ENCODE data around the gene CWC27. TPM values are rescaled to one million over a fixed set of nuclear protein-coding genes. Genes with fewer than 3 reads are reported as not detected.

The CWC27 gene
- total RNA-seq, 1 experiment from 2014 or later: 12.6 TPM

DNA sequence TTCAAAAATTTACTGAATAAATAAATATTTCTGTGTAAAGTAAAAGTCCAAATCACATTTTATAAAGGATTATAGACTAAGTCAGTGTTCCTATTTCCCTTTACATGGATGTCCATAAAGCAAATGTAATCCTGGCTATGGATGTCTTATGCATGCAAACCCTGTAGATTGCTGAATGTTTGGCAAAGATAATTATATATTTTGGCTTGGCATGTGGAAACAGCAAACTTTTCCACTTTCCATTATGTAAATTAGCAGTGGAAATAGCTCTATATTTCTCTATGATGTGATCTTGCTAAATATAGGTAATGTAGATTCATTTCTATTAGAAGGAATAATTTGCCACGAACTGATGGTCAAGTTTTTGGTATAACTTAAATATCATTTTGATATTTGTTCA, 66.5 kb downstream of the CWC27 start:
- Histone ChIP-seq H4K20me1 (ENCODE audit: low read length) (no peaks in the 10 kb centered on the region), H3K36me3 (ENCODE audit: low read depth, low read length) (no peaks in the 10 kb centered on the region), H3F3A (ENCODE audit: low read length, unreplicated experiment) (no peaks in the 10 kb centered on the region), H3K9me2 (replicated peaks; ENCODE audit: low read length) (no peaks in the 10 kb centered on the region), H3K4me2 (ENCODE audit: low read length) (no peak overlapping the region), H3K9me3 (ENCODE audit: low read length) (no peaks in the 10 kb centered on the region), H3K27me3 (ENCODE audit: low read length) (no peaks in the 10 kb centered on the region), H3K9ac (ENCODE audit: low read length) (no peak overlapping the region), H2AFZ (ENCODE audit: low read length) (no peak overlapping the region), H3K27ac (ENCODE audit: low read length) (no peak overlapping the region), H3K4me3 (ENCODE audit: low read length) (no peak overlapping the region), H3K79me2 (ENCODE audit: low read length) (no peaks in the 10 kb centered on the region), H3K4me1 (ENCODE audit: insufficient read depth, low read length) (peaks cover 17% of the 10 kb centered on the region)
- POLR2A ChIA-PET (ENCODE audit: unreplicated experiment): no interaction called here
- CTCF ChIA-PET: no interaction called here
- no peak for DNase-seq
- TF ChIP-seq EZH2phosphoT487 (IDR thresholded peaks at IDR 0.05; ENCODE audit: borderline replicate concordance, low read length) (no peak), CTCF (conservative IDR thresholded peaks at IDR 0.05; ENCODE audit: low read depth, low read length) (no peak), EZH2 (IDR thresholded peaks at IDR 0.05; ENCODE audit: low read length, unreplicated experiment) (no peak)
- intact Hi-C loops (cut with micrococcal nuclease): no loop called here
- no peak for ATAC-seq
- BruUV-seq (replicated peaks): no TSS peak

GRCh38 chr5:64836190-64836755, 67.5 kb downstream of the CWC27 start:
- no peaks in the 10 kb centered on the region for H3K9me3 ChIP-seq (ENCODE audit: low read length)
- ChIA-PET POLR2A (ENCODE audit: unreplicated experiment) (no interaction called here), CTCF (no interaction called here)
- ATAC-seq: no peak
- no peaks in the 10 kb centered on the region for H4K20me1 ChIP-seq (ENCODE audit: low read length)
- H3K79me2 ChIP-seq (ENCODE audit: low read length): no peaks in the 10 kb centered on the region
- no peaks in the 10 kb centered on the region for H3K9me2 ChIP-seq (replicated peaks; ENCODE audit: low read length)
- no peak for TF ChIP-seq CTCF (conservative IDR thresholded peaks at IDR 0.05; ENCODE audit: low read depth, low read length)
- TF ChIP-seq EZH2 (IDR thresholded peaks at IDR 0.05; ENCODE audit: low read length, unreplicated experiment): no peak
- no peak for TF ChIP-seq EZH2phosphoT487 (IDR thresholded peaks at IDR 0.05; ENCODE audit: borderline replicate concordance, low read length)
- no peaks in the 10 kb centered on the region for H3K27me3 ChIP-seq (ENCODE audit: low read length)
- no peak overlapping the region for H2AFZ ChIP-seq (ENCODE audit: low read length)
- H3K27ac ChIP-seq (ENCODE audit: low read length): no peak overlapping the region
- H3K4me2 ChIP-seq (ENCODE audit: low read length): no peak overlapping the region
- BruUV-seq (replicated peaks): no TSS peak
- no peak overlapping the region for H3K9ac ChIP-seq (ENCODE audit: low read length)
- no peak for DNase-seq
- H3K36me3 ChIP-seq (ENCODE audit: low read depth, low read length): no peaks in the 10 kb centered on the region
- H3F3A ChIP-seq (ENCODE audit: low read length, unreplicated experiment): no peaks in the 10 kb centered on the region
- no peak overlapping the region for H3K4me3 ChIP-seq (ENCODE audit: low read length)
- intact Hi-C loops (cut with micrococcal nuclease): no loop called here
- peaks cover 17% of the 10 kb centered on the region for H3K4me1 ChIP-seq (ENCODE audit: insufficient read depth, low read length)

GRCh38 chr5:64836786-64837185, 68.1 kb downstream of the CWC27 start:
- POLR2A ChIA-PET (ENCODE audit: unreplicated experiment): no interaction called here

More at GRCh38 chr5:64836786-64837185, 68.1 kb downstream of the CWC27 start:
- no peak for TF ChIP-seq CTCF (conservative IDR thresholded peaks at IDR 0.05; ENCODE audit: low read depth, low read length)
- no peak for TF ChIP-seq EZH2 (IDR thresholded peaks at IDR 0.05; ENCODE audit: low read length, unreplicated experiment)
- no peak for TF ChIP-seq EZH2phosphoT487 (IDR thresholded peaks at IDR 0.05; ENCODE audit: borderline replicate concordance, low read length)
- ATAC-seq (no peak), DNase-seq (no peak)
- Histone ChIP-seq H3K27me3 (ENCODE audit: low read length) (no peaks in the 10 kb centered on the region), H3K4me2 (ENCODE audit: low read length) (no peak overlapping the region), H3K36me3 (ENCODE audit: low read depth, low read length) (no peaks in the 10 kb centered on the region), H3K4me1 (ENCODE audit: insufficient read depth, low read length) (peaks cover 17% of the 10 kb centered on the region), H3K4me3 (ENCODE audit: low read length) (no peak overlapping the region), H3K9me2 (replicated peaks; ENCODE audit: low read length) (no peaks in the 10 kb centered on the region), H3K27ac (ENCODE audit: low read length) (no peak overlapping the region), H4K20me1 (ENCODE audit: low read length) (no peaks in the 10 kb centered on the region), H3K9ac (ENCODE audit: low read length) (no peak overlapping the region), H3K9me3 (ENCODE audit: low read length) (no peaks in the 10 kb centered on the region), H3F3A (ENCODE audit: low read length, unreplicated experiment) (no peaks in the 10 kb centered on the region), H2AFZ (ENCODE audit: low read length) (no peak overlapping the region), H3K79me2 (ENCODE audit: low read length) (no peaks in the 10 kb centered on the region)
- CTCF ChIA-PET: no interaction called here
- no TSS peak for BruUV-seq (replicated peaks)
- intact Hi-C loops (cut with micrococcal nuclease): no loop called here

Data from PC-3 (cell line).